Measurements from ENCODE around the gene TMEM50B.
"Not testable (repeated sequence)": the region's sequence is repeated elsewhere in the genome, so short reads cannot be mapped to it uniquely, and the experiment has no call there.

TMEM50B gene

DNA sequence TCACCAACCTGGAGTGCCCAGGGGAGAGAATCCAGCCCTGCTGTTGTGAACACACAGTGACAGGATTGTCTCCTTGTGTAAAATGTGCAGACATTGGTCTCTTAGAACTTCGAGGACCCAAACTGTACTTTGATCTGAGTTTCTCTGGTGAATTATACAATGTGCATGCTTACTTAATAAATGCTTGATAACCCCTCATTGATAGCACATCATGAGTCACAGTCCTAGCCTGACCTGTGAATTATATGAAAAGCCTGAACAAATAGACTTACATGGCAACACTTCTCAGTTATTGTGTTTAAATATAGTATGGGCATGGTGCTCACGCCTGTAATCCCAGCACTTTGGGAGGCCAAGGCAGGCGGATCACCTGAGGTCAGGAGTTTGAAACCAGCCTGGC is 53.9 kb downstream of the TMEM50B start:
- no peak for DNase-seq

- no peak for DNase-seq
Observed at GRCh38 chr21:33424214-33424613, 55.6 kb downstream of the TMEM50B start.

DNA sequence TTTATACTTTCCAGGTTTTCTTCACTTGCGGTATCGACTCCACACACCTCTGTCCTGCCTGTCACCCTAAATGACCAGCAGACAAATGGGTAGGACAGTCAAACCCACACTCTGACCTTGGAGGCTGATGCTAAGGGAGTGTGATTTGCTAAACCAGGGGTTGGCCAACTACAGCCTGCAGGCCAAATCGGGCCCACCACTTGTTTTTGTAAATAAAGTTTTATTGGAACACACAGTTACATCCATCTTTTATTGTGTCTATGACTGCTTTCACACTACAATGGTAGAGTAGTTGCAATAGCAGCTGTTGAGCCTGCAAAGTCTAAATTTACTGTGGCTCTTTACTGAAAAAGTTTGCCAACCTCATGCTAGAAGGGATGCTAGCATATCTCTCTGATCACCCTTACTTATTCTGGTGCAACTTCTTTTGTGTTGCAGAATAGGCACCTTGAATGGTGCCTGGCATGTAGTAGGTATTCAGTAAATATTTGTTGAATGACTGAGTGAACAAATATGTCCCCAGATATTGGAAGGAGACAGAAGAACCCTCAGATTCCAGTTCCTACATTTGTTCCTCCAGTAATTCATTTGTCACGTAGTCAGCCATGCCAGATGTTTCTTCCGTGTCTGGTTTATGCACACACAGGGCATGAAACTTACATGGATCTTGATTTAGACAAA is 57.9 kb downstream of the TMEM50B start:
- DNase-seq: no peak

GRCh38 chr21:33419538-33420123 is 60.1 kb downstream of the TMEM50B start:
- DNase-seq: no peak

GRCh38 chr21:33418691-33419090 is 61.1 kb downstream of the TMEM50B start:
- no peak for DNase-seq

DNA sequence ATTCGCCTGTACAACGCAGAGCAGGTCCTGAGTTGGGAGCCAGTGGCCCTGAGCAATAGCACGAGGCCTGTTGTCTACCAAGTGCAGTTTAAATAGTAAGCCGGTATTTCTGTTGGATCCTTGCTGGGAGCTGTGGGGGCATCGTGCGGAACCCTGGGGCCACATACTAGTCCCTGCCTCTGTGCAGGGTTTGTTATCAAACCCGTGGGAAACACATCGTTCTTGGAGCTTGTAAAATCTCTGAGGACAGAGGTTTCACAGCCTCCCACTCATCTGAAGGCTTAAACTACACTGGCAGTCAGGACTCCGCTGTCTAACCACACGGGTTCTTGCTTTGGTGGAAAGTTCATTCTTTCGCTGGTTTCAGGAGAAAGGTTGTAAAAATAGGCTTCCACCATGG is 64.8 kb downstream of the TMEM50B start:
- DNase-seq: no peak

DNA sequence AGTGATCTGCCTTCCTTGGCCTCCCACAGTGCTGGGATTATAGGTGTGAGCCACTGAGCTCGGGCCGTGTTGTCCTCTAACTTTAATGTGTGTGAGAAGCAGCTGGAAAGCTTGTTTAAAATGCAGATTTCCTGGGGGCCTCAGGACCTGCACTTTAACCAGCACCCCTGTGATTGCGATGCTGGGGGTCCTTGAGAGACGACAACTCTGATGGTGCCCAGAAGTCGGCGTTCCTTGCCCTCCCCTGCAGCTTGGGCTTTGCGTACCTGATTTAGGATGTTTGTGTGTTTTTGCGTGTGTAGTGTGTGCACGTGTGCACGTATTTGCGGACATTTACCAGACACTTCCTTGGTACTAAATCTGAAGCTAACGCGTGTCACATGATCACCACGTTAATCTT is 65.7 kb downstream of the TMEM50B start:
- DNase-seq: no peak

DNA sequence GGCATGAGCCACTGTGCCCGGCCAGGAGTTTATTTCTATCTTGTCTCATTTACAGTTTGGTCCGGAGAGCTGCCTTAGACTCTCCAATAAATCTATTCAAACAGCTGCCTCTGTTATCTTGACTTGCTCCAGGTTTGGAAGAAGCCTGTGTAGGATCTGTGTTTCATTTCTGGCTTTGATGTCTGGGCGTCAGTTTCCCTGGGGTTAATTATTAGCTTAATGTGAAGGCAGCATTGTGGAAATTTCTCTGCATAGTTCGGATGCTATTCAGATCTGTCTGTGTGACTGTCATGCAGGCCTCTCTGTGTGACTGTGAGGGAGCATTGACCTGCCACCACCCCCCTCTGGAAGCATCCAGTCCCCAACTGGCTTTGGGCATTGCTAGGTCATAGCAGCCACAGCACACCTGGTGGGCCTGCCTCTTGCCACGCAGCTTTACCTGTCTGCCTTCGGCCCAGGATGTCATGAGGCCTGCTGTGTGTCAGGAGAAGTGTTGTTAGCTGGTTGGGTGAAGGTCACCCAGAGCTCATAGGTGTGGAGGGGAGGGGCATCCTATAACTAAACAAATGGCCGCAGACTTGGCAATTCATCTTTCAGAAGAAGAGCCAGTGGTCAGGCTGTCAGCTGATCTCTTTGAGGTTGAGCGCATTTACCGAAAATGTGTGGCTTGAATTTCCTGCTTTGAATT is 66.8 kb downstream of the TMEM50B start:
- DNase-seq: no peak

- DNase-seq: not testable (repeated sequence)
Observed at GRCh38 chr21:33412439-33412831, 67.3 kb downstream of the TMEM50B start.

DNA sequence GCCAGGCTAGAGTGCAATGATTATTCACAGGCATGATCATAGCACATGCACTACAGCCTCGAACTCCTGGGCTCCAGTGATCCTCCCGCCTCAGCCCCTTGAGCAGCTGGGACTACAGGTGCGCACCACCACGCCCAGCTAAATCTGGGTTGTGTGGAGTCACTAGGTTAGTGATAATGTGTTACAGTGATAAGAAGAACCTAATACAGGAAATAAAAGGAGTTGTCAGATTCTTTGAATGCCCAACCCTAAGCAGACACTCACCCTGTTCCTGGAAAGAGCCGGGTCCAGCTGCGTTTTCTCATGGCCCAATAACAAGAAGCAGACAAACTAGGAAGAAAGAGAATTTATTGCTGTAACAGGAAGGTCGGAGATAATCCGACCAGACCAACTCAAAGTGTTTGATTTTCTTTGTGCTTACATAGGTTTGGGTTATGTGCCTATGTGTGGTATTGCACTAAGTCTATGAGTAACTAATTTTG is 67.8 kb downstream of the TMEM50B start:
- no peak for DNase-seq

- no peak for DNase-seq
Observed at GRCh38 chr21:33406493-33406892, 73.3 kb downstream of the TMEM50B start.

GRCh38 chr21:33403786-33404585 is 75.8 kb downstream of the TMEM50B start:
- no peak for DNase-seq

DNA sequence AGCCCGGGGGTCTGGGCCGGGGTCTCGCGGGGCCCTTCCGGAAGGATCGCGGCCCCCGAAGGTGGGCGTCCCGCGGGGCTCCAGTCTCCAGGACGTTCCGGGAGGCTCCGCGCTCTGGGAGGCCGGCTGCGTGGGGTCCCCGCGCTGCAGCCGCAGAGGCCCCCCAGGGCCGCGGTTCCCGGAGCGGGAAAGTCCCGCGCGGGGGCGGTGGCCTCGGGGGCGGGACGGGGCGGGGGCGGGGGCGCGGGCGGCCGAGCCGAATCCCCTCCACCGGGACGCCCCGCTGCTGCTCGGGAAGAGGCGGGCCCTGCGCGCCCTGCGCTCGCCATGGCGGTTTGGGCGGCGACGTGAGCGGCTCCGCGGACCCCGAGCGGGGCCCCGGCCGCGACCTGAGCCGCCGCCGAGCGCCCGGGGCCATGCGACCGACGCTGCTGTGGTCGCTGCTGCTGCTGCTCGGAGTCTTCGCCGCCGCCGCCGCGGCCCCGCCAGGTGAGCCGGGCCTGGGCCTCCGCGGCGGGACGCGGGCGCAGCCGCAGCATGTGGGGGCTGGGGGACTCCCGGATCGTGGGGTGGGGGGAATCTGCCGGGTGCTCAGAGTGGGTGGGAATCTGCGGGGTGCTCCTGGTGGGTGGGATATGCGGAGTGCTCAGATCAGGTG is 76.5 kb downstream of the TMEM50B start, which contains the start of gene IFNGR2:
TSS of gene IFNGR2 (plus strand) at position 286 of the 658 bp plus-strand sequence. CDS start at position 417, 131 bp downstream.
- no peak for DNase-seq

DNA sequence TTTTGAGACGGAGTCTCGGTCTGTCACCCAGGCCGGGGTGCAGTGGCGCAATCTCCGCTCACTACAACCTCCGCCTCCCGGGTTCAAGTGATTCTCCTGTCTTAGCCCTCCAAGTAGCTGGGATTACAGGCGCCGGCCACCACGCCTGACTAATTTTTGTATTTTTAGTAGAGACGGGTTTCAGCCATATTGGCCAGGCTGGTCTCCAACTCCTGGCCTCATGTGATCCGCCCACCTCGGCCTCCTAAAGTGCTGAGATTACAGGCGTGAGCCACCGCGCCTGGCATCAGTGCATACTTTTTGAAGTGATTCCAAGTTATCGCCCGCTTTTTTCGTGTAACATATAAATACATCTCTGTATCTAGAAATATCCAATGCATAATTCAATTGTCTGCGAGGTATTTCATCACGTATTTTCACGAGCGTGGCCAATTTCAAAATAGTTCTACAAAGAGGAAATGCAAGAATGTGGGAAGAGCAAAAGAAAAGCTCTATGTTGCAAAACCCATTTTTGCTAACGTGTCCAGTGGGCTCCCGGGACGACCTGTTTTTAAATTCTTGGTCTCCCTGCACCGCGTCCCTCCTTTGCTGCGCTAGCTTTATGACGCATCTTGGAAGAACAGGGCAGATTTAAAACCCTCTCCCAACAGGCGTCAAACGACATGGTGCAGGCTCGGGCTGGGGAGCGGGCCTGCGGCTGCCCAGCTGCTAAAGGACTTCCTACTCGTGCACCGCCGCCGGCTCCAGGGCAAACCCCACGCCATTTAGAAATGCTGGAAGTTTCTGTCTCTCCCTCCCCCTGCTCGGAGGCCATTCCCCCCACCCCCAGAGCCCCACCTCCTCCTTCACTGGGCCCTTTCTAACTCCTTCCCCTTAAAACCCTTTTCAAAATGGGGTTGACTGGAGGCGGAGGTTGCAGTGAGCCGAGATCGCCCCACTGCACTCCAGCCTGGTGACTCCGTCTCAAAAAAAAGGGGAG is 77.5 kb downstream of the TMEM50B start:
- no peak for DNase-seq

DNA sequence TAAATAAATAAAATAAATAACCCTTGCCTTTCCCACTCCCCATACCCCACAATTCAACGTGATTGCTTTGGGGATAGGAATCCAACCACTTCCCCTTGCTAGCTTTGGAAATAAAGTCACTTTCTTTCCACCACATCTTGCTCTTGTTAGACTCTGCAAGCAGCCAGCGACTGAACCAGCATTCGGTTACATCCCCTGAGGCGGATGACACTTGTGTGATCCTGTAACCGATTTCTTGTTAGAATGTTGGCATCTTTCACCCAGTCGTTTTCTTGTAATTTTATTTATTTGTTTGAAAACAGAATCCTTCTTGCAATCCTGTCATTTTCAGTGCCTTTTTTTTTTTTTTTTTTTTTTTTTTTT is 78.2 kb downstream of the TMEM50B start:
- no peak for DNase-seq

Measured in NCI-H1694 (cell line).